GM19023 (cell line): Measurements from ENCODE around the gene ZDHHC17.

ENCODE experiments used
- ATAC-seq: cut with Tn5 transposase; IDR thresholded peaks from one replicate; pipeline ENCODE4 v1.9.1; 2021; ENCODE audit warnings: mild to moderate bottlenecking, moderate library complexity; ENCODE audit not compliant: unreplicated experiment

ZDHHC17 gene

GRCh38 chr12:76876696-76877229, 112.8 kb downstream of the ZDHHC17 start:
- ATAC-seq: no peak

GRCh38 chr12:76878099-76878898, 114.4 kb downstream of the ZDHHC17 start:
- ATAC-seq: peak; percentile 43

GRCh38 chr12:76878899-76879709, 115.2 kb downstream of the ZDHHC17 start, which contains the start of gene CSRP2:
CSRP2 (minus strand) TSS chr12:76879019; CDS start chr12:76866260, 12,759 bp downstream.
- peak; percentile 90 for ATAC-seq

- no peak for ATAC-seq
These were observed 116.0 kb downstream of the ZDHHC17 start for GRCh38 chr12:76879710-76880518.

- ATAC-seq: no peak
These were observed 116.7 kb downstream of the ZDHHC17 start for GRCh38 chr12:76880519-76881023.

GRCh38 chr12:76881142-76881541, 117.2 kb downstream of the ZDHHC17 start:
- ATAC-seq: no peak

GRCh38 chr12:76882367-76882766, 118.5 kb downstream of the ZDHHC17 start:
- no peak for ATAC-seq

GRCh38 chr12:76883151-76883550, 119.2 kb downstream of the ZDHHC17 start:
- ATAC-seq: no peak

GRCh38 chr12:76883811-76884210, 119.9 kb downstream of the ZDHHC17 start:
- no peak for ATAC-seq

- no peak for ATAC-seq
These were observed 124.9 kb downstream of the ZDHHC17 start for GRCh38 chr12:76888775-76889174.

GRCh38 chr12:76890151-76891143, 126.5 kb downstream of the ZDHHC17 start:
- no peak for ATAC-seq

GRCh38 chr12:76891609-76892008, 127.7 kb downstream of the ZDHHC17 start:
- ATAC-seq: no peak

- no peak for ATAC-seq
These were observed 131.9 kb downstream of the ZDHHC17 start for GRCh38 chr12:76895796-76896195.

GRCh38 chr12:76896274-76896673, 132.4 kb downstream of the ZDHHC17 start:
- no peak for ATAC-seq

GRCh38 chr12:76898442-76898841, 134.5 kb downstream of the ZDHHC17 start:
- ATAC-seq: no peak

- no peak for ATAC-seq
These were observed 135.6 kb downstream of the ZDHHC17 start for GRCh38 chr12:76899522-76899921.

GRCh38 chr12:76901628-76902380, 137.9 kb downstream of the ZDHHC17 start:
- ATAC-seq: no peak
